GM10266 (cell line): ENCODE data around the gene STYXL2.

ENCODE experiments used
- DNase-seq: peaks from one replicate; pipeline ENCODE4 v3.0.0; 2012; ENCODE audit errors: extremely low spot score
- TF ChIP-seq, protein P1 (sequence below): IDR thresholded peaks from 2 replicates; pipeline ENCODE4 v1.5.1; 2012; ENCODE audit warnings: mild to moderate bottlenecking, low read depth; ENCODE audit not compliant: control insufficient read depth, insufficient read depth; ENCODE audit errors: missing control alignments

Gene STYXL2

DNA sequence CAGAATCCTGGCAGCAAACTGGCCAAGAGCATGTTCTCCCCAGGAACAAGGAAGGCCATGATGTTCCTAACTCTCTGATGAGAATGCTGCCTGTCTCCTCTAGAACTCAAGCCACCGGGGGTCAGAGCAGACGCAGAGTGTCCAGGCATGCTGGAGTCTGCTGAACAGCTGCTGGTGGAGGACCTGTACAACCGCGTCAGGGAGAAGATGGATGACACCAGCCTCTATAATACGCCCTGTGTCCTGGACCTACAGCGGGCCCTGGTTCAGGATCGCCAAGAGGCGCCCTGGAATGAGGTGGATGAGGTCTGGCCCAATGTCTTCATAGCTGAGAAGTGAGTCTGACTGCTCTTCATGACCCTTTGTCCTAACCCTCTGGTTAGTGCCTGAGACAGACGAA is 23.4 kb downstream of the STYXL2 start:
- no peak for DNase-seq
- TF ChIP-seq, protein P1, sequence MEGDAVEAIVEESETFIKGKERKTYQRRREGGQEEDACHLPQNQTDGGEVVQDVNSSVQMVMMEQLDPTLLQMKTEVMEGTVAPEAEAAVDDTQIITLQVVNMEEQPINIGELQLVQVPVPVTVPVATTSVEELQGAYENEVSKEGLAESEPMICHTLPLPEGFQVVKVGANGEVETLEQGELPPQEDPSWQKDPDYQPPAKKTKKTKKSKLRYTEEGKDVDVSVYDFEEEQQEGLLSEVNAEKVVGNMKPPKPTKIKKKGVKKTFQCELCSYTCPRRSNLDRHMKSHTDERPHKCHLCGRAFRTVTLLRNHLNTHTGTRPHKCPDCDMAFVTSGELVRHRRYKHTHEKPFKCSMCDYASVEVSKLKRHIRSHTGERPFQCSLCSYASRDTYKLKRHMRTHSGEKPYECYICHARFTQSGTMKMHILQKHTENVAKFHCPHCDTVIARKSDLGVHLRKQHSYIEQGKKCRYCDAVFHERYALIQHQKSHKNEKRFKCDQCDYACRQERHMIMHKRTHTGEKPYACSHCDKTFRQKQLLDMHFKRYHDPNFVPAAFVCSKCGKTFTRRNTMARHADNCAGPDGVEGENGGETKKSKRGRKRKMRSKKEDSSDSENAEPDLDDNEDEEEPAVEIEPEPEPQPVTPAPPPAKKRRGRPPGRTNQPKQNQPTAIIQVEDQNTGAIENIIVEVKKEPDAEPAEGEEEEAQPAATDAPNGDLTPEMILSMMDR = no peak

DNA sequence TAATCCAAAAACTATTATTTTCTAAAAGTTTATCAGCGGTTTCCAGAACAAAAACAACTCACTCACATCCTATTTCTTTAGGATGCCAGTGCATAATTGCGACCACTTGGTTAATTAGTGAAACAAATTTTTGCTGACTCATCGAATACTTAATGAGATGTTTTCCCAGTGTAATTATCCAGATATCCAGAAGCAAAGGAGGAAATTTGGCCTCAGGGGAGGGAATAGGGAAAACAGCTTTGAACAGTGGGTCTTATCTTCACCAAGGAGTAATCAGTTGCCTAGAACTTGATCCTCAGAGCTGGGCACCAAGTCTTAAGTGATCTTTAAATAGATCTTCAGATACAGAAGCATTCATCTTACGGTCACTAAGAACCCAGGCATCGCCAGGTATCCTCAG is 24.3 kb downstream of the STYXL2 start:
- TF ChIP-seq, protein P1 = no peak
- no peak for DNase-seq

- TF ChIP-seq, protein P1 = no peak
These were observed 25.8 kb downstream of the STYXL2 start for GRCh38 chr1:167119696-167120095.

GRCh38 chr1:167120899-167121298 is 27.0 kb downstream of the STYXL2 start:
- DNase-seq = no peak

More at GRCh38 chr1:167119696-167120095, 25.8 kb downstream of the STYXL2 start:
- no peak for DNase-seq

GRCh38 chr1:167121375-167122120 is 27.7 kb downstream of the STYXL2 start:
- no peak for DNase-seq
- TF ChIP-seq, protein P1 = no peak

More at GRCh38 chr1:167120899-167121298, 27.0 kb downstream of the STYXL2 start:
- TF ChIP-seq, protein P1 = no peak

- DNase-seq = no peak
- TF ChIP-seq, protein P1 = no peak
These were observed 28.2 kb downstream of the STYXL2 start for GRCh38 chr1:167122121-167122480.

- no peak for DNase-seq
- TF ChIP-seq, protein P1 = no peak
These were observed 28.7 kb downstream of the STYXL2 start for GRCh38 chr1:167122568-167122967.
